GM10847 (cell line): ENCODE measurements around the gene SPAG16.

Source experiments
- POLR2A ChIP-seq: IDR thresholded peaks from 2 replicates; pipeline ENCODE4 v1.6.1; 2011; ENCODE audit not compliant: insufficient read length; ENCODE audit errors: extremely low read depth

Gene SPAG16

GRCh38 chr2:213914510-213914909, 630.2 kb downstream of the SPAG16 start:
- TF ChIP-seq POLR2A: no peak

- TF ChIP-seq POLR2A: no peak
Measured at GRCh38 chr2:213920014-213920413, 635.8 kb downstream of the SPAG16 start.

- no peak for TF ChIP-seq POLR2A
Measured at GRCh38 chr2:213923543-213923942, 639.3 kb downstream of the SPAG16 start.

- TF ChIP-seq POLR2A: no peak
Measured at GRCh38 chr2:213934560-213934959, 650.3 kb downstream of the SPAG16 start.

GRCh38 chr2:213958086-213958485, 673.8 kb downstream of the SPAG16 start:
- no peak for TF ChIP-seq POLR2A

GRCh38 chr2:213959589-213959988, 675.3 kb downstream of the SPAG16 start:
- no peak for TF ChIP-seq POLR2A

- TF ChIP-seq POLR2A: no peak
Measured at GRCh38 chr2:213971536-213971935, 687.3 kb downstream of the SPAG16 start.

GRCh38 chr2:213980883-213981282, 696.6 kb downstream of the SPAG16 start:
- no peak for TF ChIP-seq POLR2A

GRCh38 chr2:213989207-213989606, 704.9 kb downstream of the SPAG16 start:
- no peak for TF ChIP-seq POLR2A

GRCh38 chr2:213991453-213992108, 707.3 kb downstream of the SPAG16 start:
- TF ChIP-seq POLR2A: no peak

GRCh38 chr2:213995400-213996105, 711.3 kb downstream of the SPAG16 start:
- no peak for TF ChIP-seq POLR2A

- no peak for TF ChIP-seq POLR2A
Measured at GRCh38 chr2:214004463-214004862, 720.2 kb downstream of the SPAG16 start.

- no peak for TF ChIP-seq POLR2A
Measured at GRCh38 chr2:214005337-214005736, 721.1 kb downstream of the SPAG16 start.

GRCh38 chr2:214006601-214007000, 722.3 kb downstream of the SPAG16 start:
- TF ChIP-seq POLR2A: no peak

- TF ChIP-seq POLR2A: no peak
Measured at GRCh38 chr2:214011676-214012075, 727.4 kb downstream of the SPAG16 start.

- no peak for TF ChIP-seq POLR2A
Measured at GRCh38 chr2:214014551-214015220, 730.4 kb downstream of the SPAG16 start.
